ENCODE measurements around the gene ZKSCAN5. TPM values are rescaled to one million over a fixed set of nuclear protein-coding genes. Genes with fewer than 3 reads are reported as not detected.
A peak's percentile ranks its signal among the peaks of the same experiment; 100 is the strongest.

ZKSCAN5 gene
- polyA plus RNA-seq, 1 donor (not counting 4 experiments of a cell fraction or from before 2014, with no cell fraction given) = 8.4 TPM

- H3K4me3 ChIP-seq (ENCODE audit: control insufficient read depth in 2 of 3, extremely low read depth in 1 of 3, insufficient read depth in 2 of 3, low read depth in 1 of 3, low read length in 3 of 3) = peak overlapping the region in 2 of 3 experiments; percentile 31 to 38
- H3K27me3 ChIP-seq (ENCODE audit: control insufficient read depth, extremely low read depth, insufficient read depth, low read length) = no peaks in the 10 kb centered on the region
- peak overlapping the region; percentile 41 for H3K9ac ChIP-seq (ENCODE audit: control insufficient read depth, extremely low read depth, insufficient read depth, low read length)
- peaks cover 19% of the 10 kb centered on the region for H4K20me1 ChIP-seq (ENCODE audit: control insufficient read depth, extremely low read depth, insufficient read depth, low read length)
- no peak overlapping the region for H2AFZ ChIP-seq (ENCODE audit: control insufficient read depth, low read length)
- H3K79me2 ChIP-seq (ENCODE audit: control insufficient read depth, insufficient read depth, low read length) = peaks cover 91% of the 10 kb centered on the region
- peaks cover 32 to 56% of the 10 kb centered on the region in 2 experiments for H3K36me3 ChIP-seq (ENCODE audit: control insufficient read depth in 2 of 2, extremely low read depth in 1 of 2, insufficient read depth in 2 of 2, low read length in 2 of 2)
- H3K27ac ChIP-seq (ENCODE audit: control insufficient read depth, insufficient read depth, low read length) = peak overlapping the region; percentile 71
- FAIRE-seq (no peak), DNase-seq (ENCODE audit: low read depth, low spot score) (no peak)
- H3K4me2 ChIP-seq (ENCODE audit: control insufficient read depth, extremely low read depth, insufficient read depth, low read depth, low read length) = peak overlapping the region; percentile 75
- no peaks in the 10 kb centered on the region for H3K9me3 ChIP-seq (ENCODE audit: control insufficient read depth, low read depth, low read length)
- no peak for TF ChIP-seq CTCF (optimal IDR thresholded peaks at IDR 0.05 in 1 of 3, IDR thresholded peaks at IDR 0.05 in 1 of 3, conservative IDR thresholded peaks at IDR 0.05 in 1 of 3; ENCODE audit: extremely low read depth in 1 of 3, insufficient read depth in 2 of 3, low read length in 3 of 3)
- no peak for TF ChIP-seq EZH2 (IDR thresholded peaks at IDR 0.05; ENCODE audit: low read length)
- peaks cover 17% of the 10 kb centered on the region for H3K4me1 ChIP-seq (ENCODE audit: control insufficient read depth, extremely low read depth, insufficient read depth, low read length)
- H3K9me1 ChIP-seq (ENCODE audit: control insufficient read depth, extremely low read depth, insufficient read depth, low read length) = peaks cover 4% of the 10 kb centered on the region
- dilution Hi-C loops (cut with MboI; ENCODE audit: extremely low pct_ligation_motif_present, low sequenced_read_pairs) = no loop called here
These were observed 43.8 kb upstream of the ZKSCAN5 start for GRCh38 chr7:99460651-99461050.

GRCh38 chr7:99461221-99461620, 43.2 kb upstream of the ZKSCAN5 start:
- peaks cover 4% of the 10 kb centered on the region for H3K9me1 ChIP-seq (ENCODE audit: control insufficient read depth, extremely low read depth, insufficient read depth, low read length)
- H3K9me3 ChIP-seq (ENCODE audit: control insufficient read depth, low read depth, low read length) = no peaks in the 10 kb centered on the region
- TF ChIP-seq EZH2 (IDR thresholded peaks at IDR 0.05; ENCODE audit: low read length) (no peak), CTCF (optimal IDR thresholded peaks at IDR 0.05 in 1 of 3, IDR thresholded peaks at IDR 0.05 in 1 of 3, conservative IDR thresholded peaks at IDR 0.05 in 1 of 3; ENCODE audit: extremely low read depth in 1 of 3, insufficient read depth in 2 of 3, low read length in 3 of 3) (peak in 2 of 3 experiments; percentile 2 to 24)
- peak overlapping the region in 1 of 3 experiments; percentile 38 for H3K4me3 ChIP-seq (ENCODE audit: control insufficient read depth in 2 of 3, extremely low read depth in 1 of 3, insufficient read depth in 2 of 3, low read depth in 1 of 3, low read length in 3 of 3)
- no peak overlapping the region for H2AFZ ChIP-seq (ENCODE audit: control insufficient read depth, low read length)
- H3K9ac ChIP-seq (ENCODE audit: control insufficient read depth, extremely low read depth, insufficient read depth, low read length) = peak overlapping the region; percentile 41
- no peaks in the 10 kb centered on the region for H3K27me3 ChIP-seq (ENCODE audit: control insufficient read depth, extremely low read depth, insufficient read depth, low read length)
- DNase-seq (ENCODE audit: low read depth, low spot score) (no peak), FAIRE-seq (no peak)
- peaks cover 92% of the 10 kb centered on the region for H3K79me2 ChIP-seq (ENCODE audit: control insufficient read depth, insufficient read depth, low read length)
- H3K36me3 ChIP-seq (ENCODE audit: control insufficient read depth in 2 of 2, extremely low read depth in 1 of 2, insufficient read depth in 2 of 2, low read length in 2 of 2) = peaks cover 32 to 50% of the 10 kb centered on the region in 2 experiments
- H3K27ac ChIP-seq (ENCODE audit: control insufficient read depth, insufficient read depth, low read length) = peak overlapping the region; percentile 71
- peaks cover 19% of the 10 kb centered on the region for H4K20me1 ChIP-seq (ENCODE audit: control insufficient read depth, extremely low read depth, insufficient read depth, low read length)
- peak overlapping the region; percentile 75 for H3K4me2 ChIP-seq (ENCODE audit: control insufficient read depth, extremely low read depth, insufficient read depth, low read depth, low read length)
- peaks cover 20% of the 10 kb centered on the region for H3K4me1 ChIP-seq (ENCODE audit: control insufficient read depth, extremely low read depth, insufficient read depth, low read length)
- dilution Hi-C loops (cut with MboI; ENCODE audit: extremely low pct_ligation_motif_present, low sequenced_read_pairs) = no loop called here
